ENCODE data around the gene FAM228A. TPM values are rescaled to one million over a fixed set of nuclear protein-coding genes. Genes with fewer than 3 reads are reported as not detected.

Gene FAM228A
- total and polyA plus RNA-seq, 2 donors from 2014 or later: 0.39 to 0.76 TPM

DNA sequence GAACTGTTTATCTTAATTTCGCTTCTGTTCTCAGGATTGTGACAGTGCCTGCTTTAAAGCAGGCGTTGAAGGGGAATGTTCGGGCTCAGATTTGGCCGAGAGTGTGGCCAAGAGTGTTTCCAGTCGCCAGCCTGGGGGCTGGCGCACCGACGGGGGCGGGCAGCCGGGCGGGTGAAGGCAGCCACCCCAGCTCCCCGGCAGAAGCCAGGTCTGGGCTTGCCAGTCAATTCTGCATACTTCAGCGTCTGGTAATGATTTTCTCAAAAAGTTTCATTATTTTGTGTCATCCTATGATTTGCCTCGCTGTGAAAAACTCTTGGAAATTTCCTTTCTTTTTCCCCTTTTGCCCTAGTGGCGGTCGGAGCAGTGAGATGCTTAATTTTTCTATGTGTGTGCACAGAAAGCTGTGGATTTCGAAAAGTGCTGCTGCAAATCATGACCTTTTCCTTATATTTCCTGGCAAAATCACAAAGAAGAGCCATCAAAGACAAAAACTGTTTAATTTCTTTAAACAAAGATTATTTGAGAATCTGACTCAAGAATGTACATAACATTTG lies 856 bp downstream of the FAM228A start:
- FAIRE-seq: no peak
- H3K9ac ChIP-seq (ENCODE audit: low read length in 3 of 3): no peak overlapping the region

DNA sequence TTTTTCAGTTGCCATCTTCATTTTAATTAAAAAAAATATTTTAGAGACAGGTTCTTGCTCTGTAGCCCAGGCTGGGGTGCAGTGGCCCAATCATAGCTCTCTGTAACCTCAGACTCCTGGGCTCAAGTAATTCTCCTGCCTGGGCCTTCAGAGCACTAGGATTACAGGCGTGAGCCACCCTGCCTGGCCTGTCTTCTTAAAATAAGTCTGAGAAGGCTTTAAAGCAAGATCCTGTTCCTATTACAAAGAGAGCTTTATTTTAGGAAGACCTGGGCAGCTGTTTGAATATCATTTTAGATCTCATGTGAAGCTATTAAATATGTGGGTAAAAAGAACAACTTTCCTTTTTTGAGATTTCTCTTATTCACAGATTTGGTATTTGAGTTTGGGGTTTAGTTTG lies 1.5 kb downstream of the FAM228A start:
- no peak overlapping the region for H3K4me3 ChIP-seq (ENCODE audit: low read length in 3 of 3)
- FAIRE-seq (no peak), DNase-seq (no peak)
- no peaks in the 10 kb centered on the region for H3K27me3 ChIP-seq (ENCODE audit: control insufficient read depth, insufficient read depth, low read length)
- intact Hi-C loops (cut with DNase I): no loop called here
- no peaks in the 10 kb centered on the region for H3K36me3 ChIP-seq (ENCODE audit: control insufficient read depth in 2 of 3, insufficient read depth in 3 of 3, low read length in 3 of 3)
- TF ChIP-seq, protein P1, sequence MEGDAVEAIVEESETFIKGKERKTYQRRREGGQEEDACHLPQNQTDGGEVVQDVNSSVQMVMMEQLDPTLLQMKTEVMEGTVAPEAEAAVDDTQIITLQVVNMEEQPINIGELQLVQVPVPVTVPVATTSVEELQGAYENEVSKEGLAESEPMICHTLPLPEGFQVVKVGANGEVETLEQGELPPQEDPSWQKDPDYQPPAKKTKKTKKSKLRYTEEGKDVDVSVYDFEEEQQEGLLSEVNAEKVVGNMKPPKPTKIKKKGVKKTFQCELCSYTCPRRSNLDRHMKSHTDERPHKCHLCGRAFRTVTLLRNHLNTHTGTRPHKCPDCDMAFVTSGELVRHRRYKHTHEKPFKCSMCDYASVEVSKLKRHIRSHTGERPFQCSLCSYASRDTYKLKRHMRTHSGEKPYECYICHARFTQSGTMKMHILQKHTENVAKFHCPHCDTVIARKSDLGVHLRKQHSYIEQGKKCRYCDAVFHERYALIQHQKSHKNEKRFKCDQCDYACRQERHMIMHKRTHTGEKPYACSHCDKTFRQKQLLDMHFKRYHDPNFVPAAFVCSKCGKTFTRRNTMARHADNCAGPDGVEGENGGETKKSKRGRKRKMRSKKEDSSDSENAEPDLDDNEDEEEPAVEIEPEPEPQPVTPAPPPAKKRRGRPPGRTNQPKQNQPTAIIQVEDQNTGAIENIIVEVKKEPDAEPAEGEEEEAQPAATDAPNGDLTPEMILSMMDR (IDR thresholded peaks at IDR 0.05; ENCODE audit: borderline replicate concordance, extremely low read depth, insufficient read depth): no peak
- no peaks in the 10 kb centered on the region for H3K4me1 ChIP-seq (ENCODE audit: control insufficient read depth in 2 of 3, insufficient read depth in 2 of 3, low read depth in 1 of 3, low read length in 3 of 3)
- H3K9ac ChIP-seq (ENCODE audit: low read length in 3 of 3): no peak overlapping the region
- no peak overlapping the region for H3K27ac ChIP-seq (ENCODE audit: low read depth in 2 of 2, low read length in 2 of 2)
- no peaks in the 10 kb centered on the region for H3K9me3 ChIP-seq (ENCODE audit: control insufficient read depth in 2 of 3, insufficient read depth in 1 of 3, low read length in 3 of 3)

More for the DNA sequence above, 856 bp downstream of the FAM228A start:
- Histone ChIP-seq H3K4me3 (ENCODE audit: low read length in 3 of 3) (no peak overlapping the region), H3K27me3 (ENCODE audit: control insufficient read depth, insufficient read depth, low read length) (no peaks in the 10 kb centered on the region), H3K9me3 (ENCODE audit: control insufficient read depth in 2 of 3, insufficient read depth in 1 of 3, low read length in 3 of 3) (no peaks in the 10 kb centered on the region), H3K27ac (ENCODE audit: low read depth in 2 of 2, low read length in 2 of 2) (no peak overlapping the region), H3K36me3 (ENCODE audit: control insufficient read depth in 2 of 3, insufficient read depth in 3 of 3, low read length in 3 of 3) (no peaks in the 10 kb centered on the region), H3K4me1 (ENCODE audit: control insufficient read depth in 2 of 3, insufficient read depth in 2 of 3, low read depth in 1 of 3, low read length in 3 of 3) (no peaks in the 10 kb centered on the region)
- no peak for DNase-seq
- intact Hi-C loops (cut with DNase I): no loop called here
- TF ChIP-seq, protein P1 (IDR thresholded peaks at IDR 0.05; ENCODE audit: borderline replicate concordance, extremely low read depth, insufficient read depth): no peak

DNA sequence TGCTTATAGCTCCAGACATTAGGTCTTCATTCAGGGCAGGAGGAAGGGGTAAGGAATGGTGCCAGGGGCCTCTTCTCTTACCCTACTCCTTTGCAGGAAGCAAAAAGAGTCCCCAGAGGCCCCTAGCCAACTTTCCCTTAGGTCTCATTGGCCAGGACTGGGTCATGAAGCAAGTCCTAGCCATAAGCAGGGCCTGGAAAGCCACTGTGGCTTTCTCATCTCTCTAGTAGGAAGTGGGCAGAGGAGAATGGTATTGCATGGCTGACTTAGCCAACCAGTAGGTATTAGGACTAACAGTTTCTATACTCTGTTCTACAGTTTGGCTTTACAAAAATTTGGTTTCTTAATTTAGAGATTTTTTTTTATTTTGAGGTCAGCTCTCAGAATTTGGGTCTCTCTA lies 4.8 kb downstream of the FAM228A start:
- H3K9me3 ChIP-seq (ENCODE audit: control insufficient read depth in 2 of 3, insufficient read depth in 1 of 3, low read length in 3 of 3): no peaks in the 10 kb centered on the region
- no peaks in the 10 kb centered on the region for H3K36me3 ChIP-seq (ENCODE audit: control insufficient read depth in 2 of 3, insufficient read depth in 3 of 3, low read length in 3 of 3)
- no peak for FAIRE-seq
- intact Hi-C loops (cut with DNase I): no loop called here
- no peak overlapping the region for H3K27ac ChIP-seq (ENCODE audit: low read depth in 2 of 2, low read length in 2 of 2)
- no peak for DNase-seq
- H3K4me1 ChIP-seq (ENCODE audit: control insufficient read depth in 2 of 3, insufficient read depth in 2 of 3, low read depth in 1 of 3, low read length in 3 of 3): no peaks in the 10 kb centered on the region
- TF ChIP-seq, protein P1 (IDR thresholded peaks at IDR 0.05; ENCODE audit: borderline replicate concordance, extremely low read depth, insufficient read depth): no peak
- no peaks in the 10 kb centered on the region for H3K27me3 ChIP-seq (ENCODE audit: control insufficient read depth, insufficient read depth, low read length)
- no peak overlapping the region for H3K4me3 ChIP-seq (ENCODE audit: low read length in 3 of 3)
- no peak overlapping the region for H3K9ac ChIP-seq (ENCODE audit: low read length in 3 of 3)

DNA sequence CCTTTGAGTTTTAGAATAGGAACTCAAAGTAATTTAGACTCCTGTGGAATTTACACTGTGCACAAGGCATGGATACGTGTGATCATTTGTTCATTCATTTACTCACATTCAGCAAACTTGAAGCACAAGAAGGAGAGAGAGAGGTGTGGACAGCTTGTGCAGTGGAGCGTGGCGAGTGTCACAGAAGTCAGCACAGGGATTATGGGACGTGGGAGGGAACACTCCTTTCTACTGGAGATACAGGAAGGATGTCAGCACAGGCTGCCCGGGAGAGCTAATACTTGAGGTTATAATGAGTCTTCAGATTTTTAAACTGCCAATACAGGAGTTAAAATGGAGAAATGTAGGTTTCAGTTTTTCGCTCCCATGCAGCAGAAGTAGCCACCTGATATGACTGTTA lies 7.0 kb downstream of the FAM228A start:
- TF ChIP-seq, protein P1 (IDR thresholded peaks at IDR 0.05; ENCODE audit: borderline replicate concordance, extremely low read depth, insufficient read depth): no peak
- FAIRE-seq (no peak), DNase-seq (peak in 4 of 5 donors; percentile 60 to 74 (median 66))

More for the DNA sequence above, 7.0 kb downstream of the FAM228A start:
- Histone ChIP-seq H3K9me3 (ENCODE audit: control insufficient read depth in 2 of 3, insufficient read depth in 1 of 3, low read length in 3 of 3) (no peaks in the 10 kb centered on the region), H3K36me3 (ENCODE audit: control insufficient read depth in 2 of 3, insufficient read depth in 3 of 3, low read length in 3 of 3) (no peaks in the 10 kb centered on the region), H3K27me3 (ENCODE audit: control insufficient read depth, insufficient read depth, low read length) (no peaks in the 10 kb centered on the region), H3K27ac (ENCODE audit: low read depth in 2 of 2, low read length in 2 of 2) (no peak overlapping the region), H3K4me3 (ENCODE audit: low read length in 3 of 3) (no peak overlapping the region), H3K9ac (ENCODE audit: low read length in 3 of 3) (no peak overlapping the region), H3K4me1 (ENCODE audit: control insufficient read depth in 2 of 3, insufficient read depth in 2 of 3, low read depth in 1 of 3, low read length in 3 of 3) (no peaks in the 10 kb centered on the region)
- intact Hi-C loops (cut with DNase I): no loop called here
